Measurements from ENCODE around the gene PCGF3. TPM values are rescaled to one million over a fixed set of nuclear protein-coding genes. Genes with fewer than 3 reads are reported as not detected.
A peak's percentile ranks its signal among the peaks of the same experiment; 100 is the strongest.

PCGF3 gene
- total RNA-seq, 1 donor, result 43.1 TPM

- Histone ChIP-seq H3K4me1 (ENCODE audit: insufficient read depth, low read length) (peaks cover 13% of the 10 kb centered on the region), H3K4me3 (ENCODE audit: insufficient read depth, low read length) (no peak overlapping the region), H3K27ac (ENCODE audit: low read depth, low read length) (no peak overlapping the region), H2AFZ (ENCODE audit: low read length) (no peak overlapping the region), H3K36me3 (ENCODE audit: insufficient read depth, low read length) (peaks cover 55% of the 10 kb centered on the region), H3K4me2 (ENCODE audit: insufficient read depth, low read length) (no peak overlapping the region), H3K9me3 (ENCODE audit: low read depth, low read length) (no peaks in the 10 kb centered on the region), H3K27me3 (ENCODE audit: insufficient read depth, low read length) (no peaks in the 10 kb centered on the region), H4K20me1 (ENCODE audit: insufficient read depth, low read length) (peaks cover 63% of the 10 kb centered on the region), H3K79me2 (ENCODE audit: insufficient read depth, low read length) (peaks cover 23% of the 10 kb centered on the region)
- peak; percentile 27 for DNase-seq (ENCODE audit: insufficient read length, low spot score, missing footprints)
- TF ChIP-seq CTCF (IDR thresholded peaks at IDR 0.05; ENCODE audit: extremely low read depth, low read depth, low read length), result no peak
Observed at GRCh38 chr4:763191-763810, 57.7 kb downstream of the PCGF3 start.

- H3K27me3 ChIP-seq (ENCODE audit: insufficient read depth, low read length), result no peaks in the 10 kb centered on the region
- H2AFZ ChIP-seq (ENCODE audit: low read length), result no peak overlapping the region
- H3K4me3 ChIP-seq (ENCODE audit: insufficient read depth, low read length), result no peak overlapping the region
- no peak overlapping the region for H3K4me2 ChIP-seq (ENCODE audit: insufficient read depth, low read length)
- H4K20me1 ChIP-seq (ENCODE audit: insufficient read depth, low read length), result peaks cover 68% of the 10 kb centered on the region
- peaks cover 60% of the 10 kb centered on the region for H3K36me3 ChIP-seq (ENCODE audit: insufficient read depth, low read length)
- no peak overlapping the region for H3K27ac ChIP-seq (ENCODE audit: low read depth, low read length)
- DNase-seq (ENCODE audit: insufficient read length, low spot score, missing footprints), result peak; percentile 43
- peaks cover 13% of the 10 kb centered on the region for H3K4me1 ChIP-seq (ENCODE audit: insufficient read depth, low read length)
- peaks cover 28% of the 10 kb centered on the region for H3K79me2 ChIP-seq (ENCODE audit: insufficient read depth, low read length)
- no peak for TF ChIP-seq CTCF (IDR thresholded peaks at IDR 0.05; ENCODE audit: extremely low read depth, low read depth, low read length)
- no peaks in the 10 kb centered on the region for H3K9me3 ChIP-seq (ENCODE audit: low read depth, low read length)
Observed at GRCh38 chr4:763922-764321, 58.3 kb downstream of the PCGF3 start.

- TF ChIP-seq CTCF (IDR thresholded peaks at IDR 0.05; ENCODE audit: extremely low read depth, low read depth, low read length), result no peak
- Histone ChIP-seq H3K9me3 (ENCODE audit: low read depth, low read length) (no peaks in the 10 kb centered on the region), H3K79me2 (ENCODE audit: insufficient read depth, low read length) (peaks cover 35% of the 10 kb centered on the region), H3K27me3 (ENCODE audit: insufficient read depth, low read length) (no peaks in the 10 kb centered on the region), H4K20me1 (ENCODE audit: insufficient read depth, low read length) (peaks cover 74% of the 10 kb centered on the region), H3K4me2 (ENCODE audit: insufficient read depth, low read length) (no peak overlapping the region), H3K36me3 (ENCODE audit: insufficient read depth, low read length) (peaks cover 67% of the 10 kb centered on the region), H3K4me1 (ENCODE audit: insufficient read depth, low read length) (peaks cover 13% of the 10 kb centered on the region), H3K27ac (ENCODE audit: low read depth, low read length) (no peak overlapping the region), H2AFZ (ENCODE audit: low read length) (no peak overlapping the region), H3K4me3 (ENCODE audit: insufficient read depth, low read length) (no peak overlapping the region)
- peak; percentile 62 for DNase-seq (ENCODE audit: insufficient read length, low spot score, missing footprints)
Observed at GRCh38 chr4:764405-765169, 59.0 kb downstream of the PCGF3 start.

- Histone ChIP-seq H3K4me1 (ENCODE audit: insufficient read depth, low read length) (peaks cover 13% of the 10 kb centered on the region), H2AFZ (ENCODE audit: low read length) (no peak overlapping the region), H3K27ac (ENCODE audit: low read depth, low read length) (peak overlapping the region; percentile 67), H3K27me3 (ENCODE audit: insufficient read depth, low read length) (no peaks in the 10 kb centered on the region), H3K4me3 (ENCODE audit: insufficient read depth, low read length) (no peak overlapping the region), H3K36me3 (ENCODE audit: insufficient read depth, low read length) (peaks cover 75% of the 10 kb centered on the region), H3K79me2 (ENCODE audit: insufficient read depth, low read length) (peaks cover 49% of the 10 kb centered on the region), H3K9me3 (ENCODE audit: low read depth, low read length) (no peaks in the 10 kb centered on the region), H3K4me2 (ENCODE audit: insufficient read depth, low read length) (no peak overlapping the region), H4K20me1 (ENCODE audit: insufficient read depth, low read length) (peaks cover 77% of the 10 kb centered on the region)
- peak; percentile 94 for DNase-seq (ENCODE audit: insufficient read length, low spot score, missing footprints)
- no peak for TF ChIP-seq CTCF (IDR thresholded peaks at IDR 0.05; ENCODE audit: extremely low read depth, low read depth, low read length)
Observed at GRCh38 chr4:766152-766515, 60.5 kb downstream of the PCGF3 start.

Measured in osteoblast (primary cell).